SK-N-SH (cell line): Measurements from ENCODE around the gene DNAJC19. TPM values are rescaled to one million over a fixed set of nuclear protein-coding genes. Genes with fewer than 3 reads are reported as not detected.

Experiments
- CTCF ChIA-PET: fragments of 300-600, 350-600 bp; formaldehyde crosslinking; extraction: SDS; loops from one replicate; lab custom pipeline; 2021; lab: Yijun Ruan, JAX
- POLR2A ChIA-PET: fragments of 350-600 bp; sonication (Branson Sonifier 250); formaldehyde crosslinking; extraction: SDS; loops from one replicate; lab custom pipeline; 2020; ENCODE audit warnings: antibody characterized with exemption, inconsistent platforms; lab: Yijun Ruan, JAX
- DNase-seq: peaks from one replicate; pipeline ENCODE4 v3.0.0; 2012
- H2AFZ ChIP-seq: fragments of 200-600 bp; sonication (generic); 2 replicates; pipeline ENCODE4 v1.8.1; 2016; ENCODE audit warnings: antibody characterized with exemption, mild to moderate bottlenecking, low read depth
- H3F3A ChIP-seq: fragments of 200-600 bp; sonication (generic); replicated peaks from 2 replicates; pipeline ENCODE3; 2016; ENCODE audit warnings: antibody characterized with exemption, mild to moderate bottlenecking; ENCODE audit not compliant: insufficient read depth
- H3K27ac ChIP-seq, 2 experiments: fragments of 200-500 bp in 1 of 2; fragments of 200-600 bp in 1 of 2; sonication (Bioruptor generic) in 1 of 2; sonication (generic), shearing (Covaris generic) in 1 of 2; 2 replicates each; pipeline versions ENCODE4 v1.5.1 to v1.6.1; 2014 to 2016; ENCODE audit warnings: low read depth in 2 of 2, inconsistent platforms in 1 of 2, low read length in 1 of 2, mild to moderate bottlenecking in 1 of 2, mixed read lengths in 1 of 2
- H3K27me3 ChIP-seq: fragments of 200-600 bp; sonication (generic), shearing (Covaris generic); 2 replicates; pipeline ENCODE4 v1.6.1; 2016; ENCODE audit warnings: mixed run types; ENCODE audit not compliant: insufficient read depth
- H3K36me3 ChIP-seq, 2 experiments: fragments of 200-500 bp in 1 of 2; fragments of 200-600 bp in 1 of 2; sonication (Bioruptor generic) in 1 of 2; sonication (generic) in 1 of 2; replicated peaks in 1 of 2; 2 replicates each; pipeline versions ENCODE3 to v1.5.1; 2014 to 2016; ENCODE audit warnings: low read length in 1 of 2, mild to moderate bottlenecking in 1 of 2; ENCODE audit not compliant: insufficient read depth in 2 of 2, control insufficient read depth in 1 of 2
- H3K4me1 ChIP-seq, 2 experiments: fragments of 200-500 bp in 1 of 2; fragments of 200-600 bp in 1 of 2; sonication (Bioruptor generic) in 1 of 2; sonication (generic), shearing (Covaris generic) in 1 of 2; 2 replicates each; pipeline versions ENCODE4 v1.5.1 to v1.6.1; 2014 to 2016; ENCODE audit warnings: low read depth in 1 of 2, low read length in 1 of 2, mixed run types in 1 of 2; ENCODE audit not compliant: insufficient read depth in 2 of 2, control insufficient read depth in 1 of 2
- H3K4me2 ChIP-seq: fragments of 200-600 bp; sonication (generic), shearing (Covaris generic); 2 replicates; pipeline ENCODE4 v1.6.1; 2017; ENCODE audit warnings: mixed run types
- H3K4me3 ChIP-seq, 2 experiments: fragments of 200-500 bp in 1 of 2; fragments of 200-600 bp in 1 of 2; sonication (Bioruptor generic) in 1 of 2; sonication (generic), shearing (Covaris generic) in 1 of 2; 2 replicates each; pipeline versions ENCODE4 v1.5.1 to v1.8.1; 2014 to 2016; ENCODE audit warnings: low read depth in 2 of 2, inconsistent platforms in 1 of 2, low read length in 1 of 2, mild to moderate bottlenecking in 1 of 2, mixed read lengths in 1 of 2, moderate library complexity in 1 of 2
- H3K79me2 ChIP-seq: fragments of 200-600 bp; sonication (generic); 2 replicates; pipeline ENCODE4 v1.8.1; 2017; ENCODE audit warnings: mild to moderate bottlenecking; ENCODE audit not compliant: insufficient read depth
- H3K9ac ChIP-seq: fragments of 200-600 bp; sonication (generic); 2 replicates; pipeline ENCODE4 v1.6.1; 2017; ENCODE audit warnings: mixed run types
- H3K9me2 ChIP-seq: fragments of 200-600 bp; sonication (generic); 2 replicates; pipeline ENCODE4 v1.6.1; 2017; ENCODE audit warnings: mixed run types
- H3K9me3 ChIP-seq: fragments of 200-600 bp; sonication (generic); 2 replicates; pipeline ENCODE4 v1.6.1; 2017; ENCODE audit warnings: mixed run types, mild to moderate bottlenecking, moderate library complexity
- H4K20me1 ChIP-seq: fragments of 200-600 bp; sonication (generic); 2 replicates; pipeline ENCODE4 v1.6.1; 2017; ENCODE audit warnings: mild to moderate bottlenecking, mixed run types; ENCODE audit not compliant: insufficient read depth
- CHD2 ChIP-seq: fragments of 150-350 bp; IDR thresholded peaks from 2 replicates; pipeline ENCODE4 v1.6.1; 2018; ENCODE audit warnings: low read length; ENCODE audit not compliant: partially characterized antibody
- EZH2phosphoT487 ChIP-seq: fragments of 200-600 bp; sonication (generic); IDR thresholded peaks from 2 replicates; pipeline ENCODE4 v1.6.1; 2017; ENCODE audit warnings: low read depth, mixed run types, mild to moderate bottlenecking, antibody characterized with exemption, moderate library complexity, borderline replicate concordance
- FOXJ3 ChIP-seq: sonication (generic); formaldehyde crosslinking; IDR thresholded peaks from 2 replicates; pipeline ENCODE4 v1.5.1; 2020; ENCODE audit warnings: mild to moderate bottlenecking, missing genetic modification reagents
- FOXM1 ChIP-seq: IDR thresholded peaks from 2 replicates; pipeline ENCODE4 v1.4.0; 2012; ENCODE audit warnings: low read depth, mild to moderate bottlenecking
- GABPA ChIP-seq: IDR thresholded peaks from 2 replicates; pipeline ENCODE4 v1.4.0; 2012; ENCODE audit warnings: low read depth, mild to moderate bottlenecking
- GATA2 ChIP-seq: sonication (generic); formaldehyde crosslinking; IDR thresholded peaks from 2 replicates; pipeline ENCODE4 v1.5.0; 2020; ENCODE audit warnings: mild to moderate bottlenecking, missing genetic modification reagents
- JUND ChIP-seq: IDR thresholded peaks from 2 replicates; pipeline ENCODE4 v1.4.0; 2012
- MXI1 ChIP-seq: IDR thresholded peaks from 2 replicates; pipeline ENCODE4 v1.6.1; 2012; ENCODE audit warnings: mild to moderate bottlenecking, low read depth, low read length, improper control_type of control experiment
- POLR2AphosphoS5 ChIP-seq: IDR thresholded peaks from 2 replicates; pipeline ENCODE4 v1.6.1; 2012; ENCODE audit warnings: low read depth, low read length
- RCOR1 ChIP-seq: fragments of 150-350 bp; IDR thresholded peaks from 2 replicates; pipeline ENCODE4 v1.6.1; 2017; ENCODE audit warnings: antibody characterized with exemption, low read length
- RFX5 ChIP-seq: IDR thresholded peaks from 2 replicates; pipeline ENCODE4 v1.6.1; 2012; ENCODE audit warnings: mild to moderate bottlenecking, improper control_type of control experiment, low read length
- TAF1 ChIP-seq: IDR thresholded peaks from 2 replicates; pipeline ENCODE4 v1.6.1; 2012; ENCODE audit warnings: low read depth, mild to moderate bottlenecking, low read length, moderate library complexity, borderline replicate concordance
- YY1 ChIP-seq: IDR thresholded peaks from 2 replicates; pipeline ENCODE4 v1.4.0; 2012; ENCODE audit warnings: low read depth, mild to moderate bottlenecking
- WGBS: methylation state at CpG from one replicate; pipeline ENCODE4 v1.1.6; 2017; ENCODE audit warnings: low lambda C conversion rate; 5-methylcytosine and 5-hydroxymethylcytosine counted together
- polyA plus RNA-seq, 3 experiments: library from polyadenylated mRNA; depleted of rRNA; stranded (reverse); fragments of >200 nt; gene quantifications; 2 replicates each; pipeline ENCODE4 v1.2.3, GENCODE V29; 2012
- TF ChIP-seq, protein P1 (sequence below): IDR thresholded peaks from 2 replicates; pipeline ENCODE4 v1.4.0; 2012; ENCODE audit warnings: low read depth, borderline replicate concordance
- TF ChIP-seq, protein P2 (sequence below): IDR thresholded peaks from 2 replicates; pipeline ENCODE4 v1.4.0; 2012; ENCODE audit warnings: low read depth, borderline replicate concordance
- TF ChIP-seq, protein P3 (sequence below): fragments of 200-600 bp; sonication (generic); IDR thresholded peaks from 2 replicates; pipeline ENCODE4 v1.6.1; 2017; ENCODE audit warnings: antibody characterized with exemption, mild to moderate bottlenecking, moderate library complexity
- TF ChIP-seq, protein P4 (sequence below): IDR thresholded peaks from 2 replicates; pipeline ENCODE4; 2012
- TF ChIP-seq, protein P5 (sequence below): IDR thresholded peaks from 2 replicates; pipeline ENCODE4 v1.6.1; 2012; ENCODE audit warnings: mild to moderate bottlenecking, low read depth, low read length, moderate library complexity

DNAJC19 gene
- polyA plus RNA-seq, 1 of the 3 experiments (the other 2 are of a cell fraction), result 56.7 TPM

DNA sequence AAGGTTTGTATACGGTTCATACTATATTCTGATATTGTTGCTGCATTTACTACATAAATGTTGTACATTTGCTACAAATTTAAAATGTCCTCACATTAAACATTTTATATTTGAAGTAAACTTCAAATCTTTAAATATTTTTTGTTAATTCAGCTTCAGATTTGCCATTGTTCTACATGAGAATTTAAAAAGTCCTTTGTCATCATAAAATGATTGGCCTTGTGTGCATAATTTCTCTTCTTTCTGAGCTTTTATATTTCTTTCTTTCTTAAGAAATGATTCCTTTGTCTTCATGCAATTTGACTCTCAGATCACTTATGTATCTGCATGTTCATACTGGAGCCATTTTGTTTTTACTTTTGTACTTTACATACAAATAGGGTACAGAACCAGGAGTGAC, 28.0 kb downstream of the DNAJC19 start (continued):
- TF ChIP-seq, protein P1, sequence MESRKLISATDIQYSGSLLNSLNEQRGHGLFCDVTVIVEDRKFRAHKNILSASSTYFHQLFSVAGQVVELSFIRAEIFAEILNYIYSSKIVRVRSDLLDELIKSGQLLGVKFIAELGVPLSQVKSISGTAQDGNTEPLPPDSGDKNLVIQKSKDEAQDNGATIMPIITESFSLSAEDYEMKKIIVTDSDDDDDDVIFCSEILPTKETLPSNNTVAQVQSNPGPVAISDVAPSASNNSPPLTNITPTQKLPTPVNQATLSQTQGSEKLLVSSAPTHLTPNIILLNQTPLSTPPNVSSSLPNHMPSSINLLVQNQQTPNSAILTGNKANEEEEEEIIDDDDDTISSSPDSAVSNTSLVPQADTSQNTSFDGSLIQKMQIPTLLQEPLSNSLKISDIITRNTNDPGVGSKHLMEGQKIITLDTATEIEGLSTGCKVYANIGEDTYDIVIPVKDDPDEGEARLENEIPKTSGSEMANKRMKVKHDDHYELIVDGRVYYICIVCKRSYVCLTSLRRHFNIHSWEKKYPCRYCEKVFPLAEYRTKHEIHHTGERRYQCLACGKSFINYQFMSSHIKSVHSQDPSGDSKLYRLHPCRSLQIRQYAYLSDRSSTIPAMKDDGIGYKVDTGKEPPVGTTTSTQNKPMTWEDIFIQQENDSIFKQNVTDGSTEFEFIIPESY, result no peak
- no peak for TF ChIP-seq FOXM1
- no peak for TF ChIP-seq RCOR1
- TF ChIP-seq JUND, result no peak
- TF ChIP-seq, protein P2, sequence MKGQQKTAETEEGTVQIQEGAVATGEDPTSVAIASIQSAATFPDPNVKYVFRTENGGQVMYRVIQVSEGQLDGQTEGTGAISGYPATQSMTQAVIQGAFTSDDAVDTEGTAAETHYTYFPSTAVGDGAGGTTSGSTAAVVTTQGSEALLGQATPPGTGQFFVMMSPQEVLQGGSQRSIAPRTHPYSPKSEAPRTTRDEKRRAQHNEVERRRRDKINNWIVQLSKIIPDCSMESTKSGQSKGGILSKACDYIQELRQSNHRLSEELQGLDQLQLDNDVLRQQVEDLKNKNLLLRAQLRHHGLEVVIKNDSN, result no peak
- TF ChIP-seq MXI1, result no peak
- TF ChIP-seq GABPA, result no peak
- TF ChIP-seq, all 33 proteins: peak for 0

DNA sequence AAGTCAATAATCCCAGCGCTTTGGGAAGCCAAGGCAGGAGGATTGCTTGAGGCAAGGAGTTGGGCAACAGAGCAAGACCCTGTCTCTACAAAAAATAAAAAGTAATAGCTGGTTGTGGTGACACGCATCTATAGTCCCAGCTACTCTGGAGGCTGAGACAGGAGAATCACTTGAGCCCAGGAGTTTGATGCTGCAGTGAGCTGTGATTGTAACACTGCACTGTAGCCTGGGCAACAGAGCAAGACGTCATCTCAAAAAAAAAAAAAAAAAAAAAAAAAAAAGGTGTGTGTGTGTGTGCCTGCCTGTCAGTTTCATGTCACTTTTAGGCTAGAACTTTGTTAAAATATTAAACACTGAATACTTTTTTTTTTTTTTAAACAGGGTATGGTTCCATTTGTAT, 28.4 kb downstream of the DNAJC19 start:
- H3K4me2 ChIP-seq, result no peak overlapping the region
- peaks cover 72 to 95% of the 10 kb centered on the region in 2 experiments for H3K36me3 ChIP-seq
- peaks cover 63% of the 10 kb centered on the region for H3K79me2 ChIP-seq
- H3K27me3 ChIP-seq, result no peaks in the 10 kb centered on the region
- no peaks in the 10 kb centered on the region for H4K20me1 ChIP-seq
- H3K27ac ChIP-seq, result no peak overlapping the region
- TF ChIP-seq CHD2 (no peak), FOXM1 (no peak), RFX5 (no peak), GABPA (no peak), GATA2 (no peak), POLR2AphosphoS5 (no peak), YY1 (no peak), TAF1 (no peak), EZH2phosphoT487 (no peak), FOXJ3 (CRISPR knock-in tag) (no peak)
- TF ChIP-seq, protein P3, sequence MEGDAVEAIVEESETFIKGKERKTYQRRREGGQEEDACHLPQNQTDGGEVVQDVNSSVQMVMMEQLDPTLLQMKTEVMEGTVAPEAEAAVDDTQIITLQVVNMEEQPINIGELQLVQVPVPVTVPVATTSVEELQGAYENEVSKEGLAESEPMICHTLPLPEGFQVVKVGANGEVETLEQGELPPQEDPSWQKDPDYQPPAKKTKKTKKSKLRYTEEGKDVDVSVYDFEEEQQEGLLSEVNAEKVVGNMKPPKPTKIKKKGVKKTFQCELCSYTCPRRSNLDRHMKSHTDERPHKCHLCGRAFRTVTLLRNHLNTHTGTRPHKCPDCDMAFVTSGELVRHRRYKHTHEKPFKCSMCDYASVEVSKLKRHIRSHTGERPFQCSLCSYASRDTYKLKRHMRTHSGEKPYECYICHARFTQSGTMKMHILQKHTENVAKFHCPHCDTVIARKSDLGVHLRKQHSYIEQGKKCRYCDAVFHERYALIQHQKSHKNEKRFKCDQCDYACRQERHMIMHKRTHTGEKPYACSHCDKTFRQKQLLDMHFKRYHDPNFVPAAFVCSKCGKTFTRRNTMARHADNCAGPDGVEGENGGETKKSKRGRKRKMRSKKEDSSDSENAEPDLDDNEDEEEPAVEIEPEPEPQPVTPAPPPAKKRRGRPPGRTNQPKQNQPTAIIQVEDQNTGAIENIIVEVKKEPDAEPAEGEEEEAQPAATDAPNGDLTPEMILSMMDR, result no peak
- TF ChIP-seq, protein P4, sequence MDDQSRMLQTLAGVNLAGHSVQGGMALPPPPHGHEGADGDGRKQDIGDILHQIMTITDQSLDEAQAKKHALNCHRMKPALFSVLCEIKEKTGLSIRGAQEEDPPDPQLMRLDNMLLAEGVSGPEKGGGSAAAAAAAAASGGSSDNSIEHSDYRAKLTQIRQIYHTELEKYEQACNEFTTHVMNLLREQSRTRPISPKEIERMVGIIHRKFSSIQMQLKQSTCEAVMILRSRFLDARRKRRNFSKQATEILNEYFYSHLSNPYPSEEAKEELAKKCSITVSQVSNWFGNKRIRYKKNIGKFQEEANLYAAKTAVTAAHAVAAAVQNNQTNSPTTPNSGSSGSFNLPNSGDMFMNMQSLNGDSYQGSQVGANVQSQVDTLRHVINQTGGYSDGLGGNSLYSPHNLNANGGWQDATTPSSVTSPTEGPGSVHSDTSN, result no peak
- TF ChIP-seq, protein P1, result no peak
- TF ChIP-seq, protein P5, sequence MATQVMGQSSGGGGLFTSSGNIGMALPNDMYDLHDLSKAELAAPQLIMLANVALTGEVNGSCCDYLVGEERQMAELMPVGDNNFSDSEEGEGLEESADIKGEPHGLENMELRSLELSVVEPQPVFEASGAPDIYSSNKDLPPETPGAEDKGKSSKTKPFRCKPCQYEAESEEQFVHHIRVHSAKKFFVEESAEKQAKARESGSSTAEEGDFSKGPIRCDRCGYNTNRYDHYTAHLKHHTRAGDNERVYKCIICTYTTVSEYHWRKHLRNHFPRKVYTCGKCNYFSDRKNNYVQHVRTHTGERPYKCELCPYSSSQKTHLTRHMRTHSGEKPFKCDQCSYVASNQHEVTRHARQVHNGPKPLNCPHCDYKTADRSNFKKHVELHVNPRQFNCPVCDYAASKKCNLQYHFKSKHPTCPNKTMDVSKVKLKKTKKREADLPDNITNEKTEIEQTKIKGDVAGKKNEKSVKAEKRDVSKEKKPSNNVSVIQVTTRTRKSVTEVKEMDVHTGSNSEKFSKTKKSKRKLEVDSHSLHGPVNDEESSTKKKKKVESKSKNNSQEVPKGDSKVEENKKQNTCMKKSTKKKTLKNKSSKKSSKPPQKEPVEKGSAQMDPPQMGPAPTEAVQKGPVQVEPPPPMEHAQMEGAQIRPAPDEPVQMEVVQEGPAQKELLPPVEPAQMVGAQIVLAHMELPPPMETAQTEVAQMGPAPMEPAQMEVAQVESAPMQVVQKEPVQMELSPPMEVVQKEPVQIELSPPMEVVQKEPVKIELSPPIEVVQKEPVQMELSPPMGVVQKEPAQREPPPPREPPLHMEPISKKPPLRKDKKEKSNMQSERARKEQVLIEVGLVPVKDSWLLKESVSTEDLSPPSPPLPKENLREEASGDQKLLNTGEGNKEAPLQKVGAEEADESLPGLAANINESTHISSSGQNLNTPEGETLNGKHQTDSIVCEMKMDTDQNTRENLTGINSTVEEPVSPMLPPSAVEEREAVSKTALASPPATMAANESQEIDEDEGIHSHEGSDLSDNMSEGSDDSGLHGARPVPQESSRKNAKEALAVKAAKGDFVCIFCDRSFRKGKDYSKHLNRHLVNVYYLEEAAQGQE, result no peak
- peaks cover 12% of the 10 kb centered on the region for H3F3A ChIP-seq
- H3K4me3 ChIP-seq, result no peak overlapping the region
- CTCF ChIA-PET, result no interaction called here
- POLR2A ChIA-PET, result no interaction called here
- no peak overlapping the region for H3K9ac ChIP-seq
- H3K9me3 ChIP-seq, result no peaks in the 10 kb centered on the region
- no peaks in the 10 kb centered on the region for H3K9me2 ChIP-seq
- no peaks in the 10 kb centered on the region for H3K4me1 ChIP-seq
- H2AFZ ChIP-seq, result no peak overlapping the region
- no peak for DNase-seq
- 95% methylated on average over 3 of the region's 3 CpGs for WGBS
